ENCODE measurements around the gene IFT25. TPM values are rescaled to one million over a fixed set of nuclear protein-coding genes. Genes with fewer than 3 reads are reported as not detected.

The IFT25 gene
- total and polyA plus RNA-seq, 2 of the 13 experiments (the other 11 are each of a cell fraction or from before 2014, with no cell fraction given) = 19.7 to 48.0 TPM

DNA sequence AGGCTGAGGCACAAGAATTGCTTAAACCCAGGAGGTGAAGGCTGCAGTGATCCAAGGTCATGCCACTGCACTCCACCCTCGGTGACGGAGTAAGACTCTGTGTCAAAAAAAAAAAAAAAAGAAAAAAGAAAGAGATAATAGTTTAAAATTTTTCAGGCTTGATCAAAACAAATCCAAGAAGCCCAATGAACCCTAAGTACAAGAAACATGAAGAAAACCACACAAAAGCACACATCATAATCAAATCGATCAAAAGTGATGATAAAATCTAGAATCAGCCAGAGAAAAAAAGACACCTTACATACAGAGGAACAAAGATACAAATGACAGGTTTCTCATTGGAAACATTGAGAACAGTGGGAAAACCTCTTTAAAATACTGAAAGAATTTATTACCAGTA is 41.0 kb upstream of the IFT25 start:
- Histone ChIP-seq H3K4me2 (ENCODE audit: low read depth, low read length) (no peak overlapping the region), H2AFZ (ENCODE audit: low read length) (no peak overlapping the region), H3K36me3 (replicated peaks in 1 of 2; ENCODE audit: control insufficient read depth in 1 of 2, insufficient read depth in 2 of 2, low read length in 2 of 2) (no peaks in the 10 kb centered on the region), H4K20me1 (ENCODE audit: insufficient read depth, low read length) (no peaks in the 10 kb centered on the region), H3K27ac (ENCODE audit: extremely low read length, insufficient read depth, low read length) (no peak overlapping the region), H3K4me3 (replicated peaks in 1 of 3; ENCODE audit: insufficient read depth in 1 of 3, low read depth in 2 of 3, low read length in 3 of 3) (no peak overlapping the region), H3K4me1 (ENCODE audit: insufficient read depth, low read length) (peaks cover 21% of the 10 kb centered on the region), H3K9me3 (ENCODE audit: low read length) (no peaks in the 10 kb centered on the region), H3K27me3 (ENCODE audit: control insufficient read depth in 1 of 2, insufficient read depth in 2 of 2, low read length in 2 of 2) (no peaks in the 10 kb centered on the region), H3K9ac (ENCODE audit: insufficient read depth, low read depth, low read length) (no peak overlapping the region), H3K79me2 (ENCODE audit: insufficient read depth, low read length) (no peaks in the 10 kb centered on the region)
- in situ Hi-C loops (cut with HindIII; ENCODE audit: extremely low pct_ligation_motif_present, low pct_unique_long_range_greater_than_20kb) = no loop called here
- no TSS peak for BruUV-seq (replicated peaks)
- DNase-seq (ENCODE audit: low spot score) (no peak), ATAC-seq (no peak), FAIRE-seq (no peak)
- ChIA-PET CTCF (ENCODE audit: low intra/inter-chr PET ratio, low total read pairs) (no interaction called here), POLR2A (no interaction called here)
- intact Hi-C loops (cut with micrococcal nuclease; ENCODE audit: unreplicated experiment) = no loop called here
- 74% methylated on average over 3 of the region's 3 CpGs for WGBS (ENCODE audit: low lambda C conversion rate)
- TF ChIP-seq ZSCAN25 (CRISPR knock-in tag; IDR thresholded peaks at IDR 0.05) = no peak
- TF ChIP-seq, protein P1, sequence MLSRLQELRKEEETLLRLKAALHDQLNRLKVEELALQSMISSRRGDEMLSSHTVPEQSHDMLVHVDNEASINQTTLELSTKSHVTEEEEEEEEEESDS (CRISPR knock-in tag; IDR thresholded peaks at IDR 0.05; ENCODE audit: borderline replicate concordance) = no peak
- no peak for TF ChIP-seq RFX5 (IDR thresholded peaks at IDR 0.05; ENCODE audit: low read depth, low read length)
- no peak for TF ChIP-seq AHR (CRISPR knock-in tag; IDR thresholded peaks at IDR 0.05)
- no peak for TF ChIP-seq DNMT3B (CRISPR knock-in tag; conservative IDR thresholded peaks at IDR 0.05)
- TF ChIP-seq, protein P2, sequence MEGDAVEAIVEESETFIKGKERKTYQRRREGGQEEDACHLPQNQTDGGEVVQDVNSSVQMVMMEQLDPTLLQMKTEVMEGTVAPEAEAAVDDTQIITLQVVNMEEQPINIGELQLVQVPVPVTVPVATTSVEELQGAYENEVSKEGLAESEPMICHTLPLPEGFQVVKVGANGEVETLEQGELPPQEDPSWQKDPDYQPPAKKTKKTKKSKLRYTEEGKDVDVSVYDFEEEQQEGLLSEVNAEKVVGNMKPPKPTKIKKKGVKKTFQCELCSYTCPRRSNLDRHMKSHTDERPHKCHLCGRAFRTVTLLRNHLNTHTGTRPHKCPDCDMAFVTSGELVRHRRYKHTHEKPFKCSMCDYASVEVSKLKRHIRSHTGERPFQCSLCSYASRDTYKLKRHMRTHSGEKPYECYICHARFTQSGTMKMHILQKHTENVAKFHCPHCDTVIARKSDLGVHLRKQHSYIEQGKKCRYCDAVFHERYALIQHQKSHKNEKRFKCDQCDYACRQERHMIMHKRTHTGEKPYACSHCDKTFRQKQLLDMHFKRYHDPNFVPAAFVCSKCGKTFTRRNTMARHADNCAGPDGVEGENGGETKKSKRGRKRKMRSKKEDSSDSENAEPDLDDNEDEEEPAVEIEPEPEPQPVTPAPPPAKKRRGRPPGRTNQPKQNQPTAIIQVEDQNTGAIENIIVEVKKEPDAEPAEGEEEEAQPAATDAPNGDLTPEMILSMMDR (CRISPR knock-in tag; IDR thresholded peaks at IDR 0.05) = no peak
- no peak for TF ChIP-seq ZNF335 (CRISPR knock-in tag; IDR thresholded peaks at IDR 0.05)
- no peak for TF ChIP-seq AKAP8 (CRISPR knock-in tag; IDR thresholded peaks at IDR 0.05)
- TF ChIP-seq ZNF713 (CRISPR knock-in tag; IDR thresholded peaks at IDR 0.05) = no peak
- TF ChIP-seq ZSCAN21 (CRISPR knock-in tag; IDR thresholded peaks at IDR 0.05; ENCODE audit: borderline replicate concordance) = no peak
- TF ChIP-seq, protein P3, sequence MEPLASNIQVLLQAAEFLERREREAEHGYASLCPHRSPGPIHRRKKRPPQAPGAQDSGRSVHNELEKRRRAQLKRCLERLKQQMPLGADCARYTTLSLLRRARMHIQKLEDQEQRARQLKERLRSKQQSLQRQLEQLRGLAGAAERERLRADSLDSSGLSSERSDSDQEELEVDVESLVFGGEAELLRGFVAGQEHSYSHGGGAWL (CRISPR knock-in tag; IDR thresholded peaks at IDR 0.05) = no peak
- no peak for TF ChIP-seq ZNF772 (CRISPR knock-in tag; IDR thresholded peaks at IDR 0.05)
- TF ChIP-seq WIZ (CRISPR knock-in tag; IDR thresholded peaks at IDR 0.05) = no peak
- TF ChIP-seq, protein P4, sequence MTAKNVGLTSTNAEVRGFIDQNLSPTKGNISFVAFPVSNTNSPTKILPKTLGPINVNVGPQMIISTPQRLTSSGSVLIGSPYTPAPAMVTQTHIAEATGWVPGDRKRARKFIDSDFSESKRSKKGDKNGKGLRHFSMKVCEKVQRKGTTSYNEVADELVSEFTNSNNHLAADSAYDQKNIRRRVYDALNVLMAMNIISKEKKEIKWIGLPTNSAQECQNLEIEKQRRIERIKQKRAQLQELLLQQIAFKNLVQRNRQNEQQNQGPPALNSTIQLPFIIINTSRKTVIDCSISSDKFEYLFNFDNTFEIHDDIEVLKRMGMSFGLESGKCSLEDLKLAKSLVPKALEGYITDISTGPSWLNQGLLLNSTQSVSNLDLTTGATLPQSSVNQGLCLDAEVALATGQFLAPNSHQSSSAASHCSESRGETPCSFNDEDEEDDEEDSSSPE (CRISPR knock-in tag; IDR thresholded peaks at IDR 0.05) = no peak

Measured in HepG2 (cell line).